Measurements from ENCODE around the gene LRRIQ1.

The LRRIQ1 gene

GRCh38 chr12:85072826-85073225, 36.7 kb downstream of the LRRIQ1 start:
- H3K4me3 ChIP-seq (ENCODE audit: low read depth, low read length, poor library complexity, severe bottlenecking) = no peak overlapping the region
- no peaks in the 10 kb centered on the region for H3F3A ChIP-seq (ENCODE audit: insufficient read depth, low read length)
- H3K9ac ChIP-seq (ENCODE audit: low read length) = no peak overlapping the region
- H3K36me3 ChIP-seq (ENCODE audit: insufficient read depth, low read length) = no peaks in the 10 kb centered on the region
- no peaks in the 10 kb centered on the region for H4K20me1 ChIP-seq (ENCODE audit: insufficient read depth, low read length)
- no peak overlapping the region for H3K4me2 ChIP-seq (ENCODE audit: low read length)
- H3K9me3 ChIP-seq (ENCODE audit: low read length) = no peaks in the 10 kb centered on the region
- no peaks in the 10 kb centered on the region for H3K79me2 ChIP-seq (ENCODE audit: insufficient read depth, low read length)
- H3K27me3 ChIP-seq (ENCODE audit: insufficient read depth, low read length) = no peaks in the 10 kb centered on the region
- H3K27ac ChIP-seq (ENCODE audit: low read depth, low read length, poor library complexity, severe bottlenecking) = no peak overlapping the region
- no peaks in the 10 kb centered on the region for H3K9me2 ChIP-seq (ENCODE audit: low read depth, low read length)
- H3K4me1 ChIP-seq (ENCODE audit: insufficient read depth, low read length, severe bottlenecking) = no peaks in the 10 kb centered on the region
- TF ChIP-seq CTCF (IDR thresholded peaks at IDR 0.05; ENCODE audit: low read length) = no peak
- no peak for TF ChIP-seq EZH2 (IDR thresholded peaks at IDR 0.05; ENCODE audit: borderline replicate concordance, low read length)
- no peak overlapping the region for H2AFZ ChIP-seq (ENCODE audit: low read length)

- H3K9me2 ChIP-seq (ENCODE audit: low read depth, low read length) = no peaks in the 10 kb centered on the region
- no peak overlapping the region for H3K4me2 ChIP-seq (ENCODE audit: low read length)
- no peaks in the 10 kb centered on the region for H3F3A ChIP-seq (ENCODE audit: insufficient read depth, low read length)
- H2AFZ ChIP-seq (ENCODE audit: low read length) = no peak overlapping the region
- H3K4me3 ChIP-seq (ENCODE audit: low read depth, low read length, poor library complexity, severe bottlenecking) = no peak overlapping the region
- no peaks in the 10 kb centered on the region for H3K27me3 ChIP-seq (ENCODE audit: insufficient read depth, low read length)
- TF ChIP-seq CTCF (IDR thresholded peaks at IDR 0.05; ENCODE audit: low read length) = peak; percentile 58; the same call in 1 of the 2 replicates
- TF ChIP-seq EZH2 (IDR thresholded peaks at IDR 0.05; ENCODE audit: borderline replicate concordance, low read length) = no peak
- no peaks in the 10 kb centered on the region for H4K20me1 ChIP-seq (ENCODE audit: insufficient read depth, low read length)
- no peaks in the 10 kb centered on the region for H3K4me1 ChIP-seq (ENCODE audit: insufficient read depth, low read length, severe bottlenecking)
- H3K79me2 ChIP-seq (ENCODE audit: insufficient read depth, low read length) = no peaks in the 10 kb centered on the region
- no peaks in the 10 kb centered on the region for H3K36me3 ChIP-seq (ENCODE audit: insufficient read depth, low read length)
- H3K27ac ChIP-seq (ENCODE audit: low read depth, low read length, poor library complexity, severe bottlenecking) = no peak overlapping the region
- H3K9ac ChIP-seq (ENCODE audit: low read length) = no peak overlapping the region
- H3K9me3 ChIP-seq (ENCODE audit: low read length) = no peaks in the 10 kb centered on the region
These were observed 40.7 kb downstream of the LRRIQ1 start for GRCh38 chr12:85076688-85077430.

DNA sequence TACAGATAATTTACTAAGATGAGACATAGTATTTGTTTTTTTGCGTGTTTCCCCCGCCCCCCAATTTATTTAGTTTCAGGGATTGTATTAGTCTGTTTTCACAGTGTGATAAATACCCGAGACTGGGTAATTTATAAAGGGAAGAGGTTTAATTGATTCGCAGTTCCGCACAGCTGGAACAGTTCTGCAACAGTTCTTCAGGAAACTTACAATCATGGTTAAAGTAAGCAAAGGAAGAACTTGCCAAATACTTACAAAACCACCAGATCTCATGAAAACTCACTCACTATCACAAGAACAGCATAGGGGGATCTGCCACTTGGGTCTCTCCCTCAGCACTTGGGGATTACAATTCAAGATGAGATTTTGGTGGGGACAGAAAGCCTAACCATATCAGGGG, 48.9 kb downstream of the LRRIQ1 start:
- H3K36me3 ChIP-seq (ENCODE audit: insufficient read depth, low read length) = no peaks in the 10 kb centered on the region
- H3K27me3 ChIP-seq (ENCODE audit: insufficient read depth, low read length) = no peaks in the 10 kb centered on the region
- H3K4me1 ChIP-seq (ENCODE audit: insufficient read depth, low read length, severe bottlenecking) = no peaks in the 10 kb centered on the region
- no peaks in the 10 kb centered on the region for H3K9me3 ChIP-seq (ENCODE audit: low read length)
- no peak overlapping the region for H2AFZ ChIP-seq (ENCODE audit: low read length)
- no peak overlapping the region for H3K9ac ChIP-seq (ENCODE audit: low read length)
- H3F3A ChIP-seq (ENCODE audit: insufficient read depth, low read length) = no peaks in the 10 kb centered on the region
- H3K4me3 ChIP-seq (ENCODE audit: low read depth, low read length, poor library complexity, severe bottlenecking) = no peak overlapping the region
- no peaks in the 10 kb centered on the region for H3K79me2 ChIP-seq (ENCODE audit: insufficient read depth, low read length)
- H3K27ac ChIP-seq (ENCODE audit: low read depth, low read length, poor library complexity, severe bottlenecking) = no peak overlapping the region
- TF ChIP-seq EZH2 (IDR thresholded peaks at IDR 0.05; ENCODE audit: borderline replicate concordance, low read length) = no peak
- no peak for TF ChIP-seq CTCF (IDR thresholded peaks at IDR 0.05; ENCODE audit: low read length)
- H3K9me2 ChIP-seq (ENCODE audit: low read depth, low read length) = no peaks in the 10 kb centered on the region
- no peaks in the 10 kb centered on the region for H4K20me1 ChIP-seq (ENCODE audit: insufficient read depth, low read length)
- H3K4me2 ChIP-seq (ENCODE audit: low read length) = no peak overlapping the region
